Mucosa of rectum (tissue), 2 donors: ENCODE data around the gene ATF7.
"Not testable (repeated sequence)": the region's sequence is repeated elsewhere in the genome, so short reads cannot be mapped to it uniquely, and the experiment has no call there.

Experiments used
- H3K27ac ChIP-seq, 2 donors: one replicate each; pipeline ENCODE4 v1.7.0; 2013; ENCODE audit warnings: inconsistent platforms in 2 of 2, low read depth in 2 of 2, low read length in 2 of 2
- H3K27me3 ChIP-seq, 2 donors: one replicate each; pipeline ENCODE4 v1.7.0; 2013; ENCODE audit warnings: low read length in 2 of 2; ENCODE audit not compliant: control insufficient read depth in 2 of 2, insufficient read depth in 2 of 2
- H3K36me3 ChIP-seq, 2 donors: one replicate each; pipeline ENCODE4 v1.7.0; 2013; ENCODE audit warnings: low read length in 2 of 2; ENCODE audit not compliant: control insufficient read depth in 2 of 2, insufficient read depth in 2 of 2
- H3K4me1 ChIP-seq, 2 donors: one replicate each; pipeline ENCODE4 v1.7.0; 2013; ENCODE audit warnings: low read length in 2 of 2, mild to moderate bottlenecking in 1 of 2; ENCODE audit not compliant: control insufficient read depth in 2 of 2, insufficient read depth in 2 of 2
- H3K4me3 ChIP-seq, 2 donors: one replicate each; pipeline ENCODE4 v1.7.0; 2013; ENCODE audit warnings: low read length in 2 of 2
- H3K9ac ChIP-seq, 2 donors: one replicate each; pipeline ENCODE4 v1.7.0; 2013; ENCODE audit warnings: low read length in 2 of 2, low read depth in 1 of 2, mild to moderate bottlenecking in 1 of 2
- H3K9me3 ChIP-seq, 2 donors: one replicate each; pipeline ENCODE4 v1.7.0; 2013; ENCODE audit warnings: low read length in 2 of 2; ENCODE audit not compliant: control insufficient read depth in 2 of 2
- donor health status: healthy.
- donor health status: Normal muscosa, but diverticular disease.

The ATF7 gene

GRCh38 chr12:53600490-53601295, 25.5 kb downstream of the ATF7 start:
- peaks cover 4 to 12% of the 10 kb centered on the region in 2 donors for H3K4me1 ChIP-seq
- H3K4me3 ChIP-seq: peak overlapping the region in 1 of 2 donors; percentile 62

GRCh38 chr12:53599579-53599978, 26.6 kb downstream of the ATF7 start:
- no peak overlapping the region for H3K9ac ChIP-seq
- peaks cover 0 to 4% of the 10 kb centered on the region in 2 donors for H3K36me3 ChIP-seq
- H3K27ac ChIP-seq: no peak overlapping the region
- no peaks in the 10 kb centered on the region for H3K27me3 ChIP-seq
- H3K4me1 ChIP-seq: peaks cover 8 to 12% of the 10 kb centered on the region in 2 donors
- H3K4me3 ChIP-seq: no peak overlapping the region
- no peaks in the 10 kb centered on the region for H3K9me3 ChIP-seq

More at GRCh38 chr12:53600490-53601295, 25.5 kb downstream of the ATF7 start:
- Histone ChIP-seq H3K9ac (peak overlapping the region in 1 of 2 donors; percentile 12), H3K27ac (peak overlapping the region in 1 of 2 donors; percentile 17), H3K36me3 (peaks cover 0 to 4% of the 10 kb centered on the region in 2 donors), H3K27me3 (no peaks in the 10 kb centered on the region), H3K9me3 (no peaks in the 10 kb centered on the region)

GRCh38 chr12:53598971-53599370, 27.2 kb downstream of the ATF7 start:
- not testable (repeated sequence) for H3K27ac ChIP-seq, H3K9ac ChIP-seq, H3K36me3 ChIP-seq, H3K4me3 ChIP-seq, H3K27me3 ChIP-seq, H3K9me3 ChIP-seq
- H3K4me1 ChIP-seq: peaks cover 8 to 12% of the 10 kb centered on the region in 2 donors

GRCh38 chr12:53596920-53597363, 29.2 kb downstream of the ATF7 start:
- no peaks in the 10 kb centered on the region for H3K27me3 ChIP-seq
- H3K4me3 ChIP-seq: no peak overlapping the region
- H3K9ac ChIP-seq: no peak overlapping the region
- no peaks in the 10 kb centered on the region for H3K9me3 ChIP-seq
- H3K36me3 ChIP-seq: peaks cover 0 to 4% of the 10 kb centered on the region in 2 donors
- no peak overlapping the region for H3K27ac ChIP-seq
- peaks cover 5 to 12% of the 10 kb centered on the region in 2 donors for H3K4me1 ChIP-seq

DNA sequence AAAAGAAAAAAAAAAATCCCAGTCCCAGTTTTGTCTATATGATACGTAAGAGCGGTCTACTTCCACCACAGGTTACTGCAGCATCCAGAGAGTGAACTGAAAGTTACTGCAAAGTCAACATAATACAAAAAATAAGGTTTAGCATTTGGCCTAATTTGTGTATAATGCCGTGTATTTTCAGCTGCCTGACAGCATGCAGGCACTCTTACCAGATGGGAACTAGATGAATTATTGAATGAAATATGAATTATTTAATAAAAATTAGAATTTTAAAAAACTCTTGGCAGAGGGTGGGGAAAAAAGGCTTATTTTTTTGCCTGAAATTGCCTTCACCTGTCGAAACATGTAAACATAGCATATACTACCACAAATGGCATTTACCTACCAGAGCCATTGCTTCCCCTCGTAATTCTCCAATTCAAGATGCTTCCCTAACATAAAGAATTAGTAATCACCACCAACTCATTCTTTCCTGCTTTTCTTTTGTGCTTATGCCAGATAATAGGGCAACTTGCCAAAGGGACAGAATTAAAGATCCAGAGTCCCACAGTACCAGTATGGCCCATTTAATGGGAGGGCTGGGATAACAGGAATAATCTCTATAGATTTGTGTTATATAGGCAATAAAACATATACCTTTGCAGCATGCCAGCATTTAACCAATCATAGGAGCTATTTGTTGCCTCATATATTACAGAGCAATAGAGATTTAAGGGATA, 31.1 kb downstream of the ATF7 start:
- Histone ChIP-seq H3K4me3 (no peak overlapping the region), H3K9me3 (no peaks in the 10 kb centered on the region), H3K4me1 (peaks cover 6 to 17% of the 10 kb centered on the region in 2 donors), H3K9ac (no peak overlapping the region), H3K27ac (no peak overlapping the region), H3K27me3 (no peaks in the 10 kb centered on the region), H3K36me3 (no peaks in the 10 kb centered on the region)

DNA sequence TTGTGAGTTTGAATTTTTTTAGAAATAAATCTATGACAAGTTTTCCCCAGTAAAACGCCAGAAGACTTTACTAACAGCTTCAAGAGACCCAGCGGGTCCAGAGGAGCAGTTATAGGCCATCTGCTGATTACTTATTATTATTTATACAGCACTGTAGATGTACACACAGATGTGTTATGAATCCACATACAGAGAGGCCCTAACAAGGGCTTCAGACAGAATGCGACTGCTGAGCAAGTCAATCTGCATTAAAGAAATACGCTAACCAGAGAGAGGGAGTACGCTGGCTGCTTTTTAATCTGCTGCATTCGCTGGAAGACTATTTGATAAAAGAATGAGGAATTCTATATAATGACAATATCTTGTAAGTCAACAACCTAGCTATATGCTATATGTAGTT, 32.5 kb downstream of the ATF7 start:
- no peaks in the 10 kb centered on the region for H3K9me3 ChIP-seq
- H3K9ac ChIP-seq: no peak overlapping the region
- no peaks in the 10 kb centered on the region for H3K36me3 ChIP-seq
- no peak overlapping the region for H3K27ac ChIP-seq
- peaks cover 6 to 19% of the 10 kb centered on the region in 2 donors for H3K4me1 ChIP-seq
- H3K4me3 ChIP-seq: no peak overlapping the region
- no peaks in the 10 kb centered on the region for H3K27me3 ChIP-seq

GRCh38 chr12:53593031-53593430, 33.2 kb downstream of the ATF7 start:
- H3K4me1 ChIP-seq: peaks cover 6 to 19% of the 10 kb centered on the region in 2 donors
- H3K27ac ChIP-seq: no peak overlapping the region
- H3K27me3 ChIP-seq: no peaks in the 10 kb centered on the region
- H3K9ac ChIP-seq: no peak overlapping the region
- no peaks in the 10 kb centered on the region for H3K9me3 ChIP-seq
- H3K36me3 ChIP-seq: no peaks in the 10 kb centered on the region
- H3K4me3 ChIP-seq: no peak overlapping the region

- no peaks in the 10 kb centered on the region for H3K27me3 ChIP-seq
- no peak overlapping the region for H3K4me3 ChIP-seq
- H3K9ac ChIP-seq: no peak overlapping the region
- no peaks in the 10 kb centered on the region for H3K36me3 ChIP-seq
- H3K9me3 ChIP-seq: no peaks in the 10 kb centered on the region
- no peak overlapping the region for H3K27ac ChIP-seq
- peaks cover 6 to 19% of the 10 kb centered on the region in 2 donors for H3K4me1 ChIP-seq
Observed at GRCh38 chr12:53592426-53592825, 33.8 kb downstream of the ATF7 start.

DNA sequence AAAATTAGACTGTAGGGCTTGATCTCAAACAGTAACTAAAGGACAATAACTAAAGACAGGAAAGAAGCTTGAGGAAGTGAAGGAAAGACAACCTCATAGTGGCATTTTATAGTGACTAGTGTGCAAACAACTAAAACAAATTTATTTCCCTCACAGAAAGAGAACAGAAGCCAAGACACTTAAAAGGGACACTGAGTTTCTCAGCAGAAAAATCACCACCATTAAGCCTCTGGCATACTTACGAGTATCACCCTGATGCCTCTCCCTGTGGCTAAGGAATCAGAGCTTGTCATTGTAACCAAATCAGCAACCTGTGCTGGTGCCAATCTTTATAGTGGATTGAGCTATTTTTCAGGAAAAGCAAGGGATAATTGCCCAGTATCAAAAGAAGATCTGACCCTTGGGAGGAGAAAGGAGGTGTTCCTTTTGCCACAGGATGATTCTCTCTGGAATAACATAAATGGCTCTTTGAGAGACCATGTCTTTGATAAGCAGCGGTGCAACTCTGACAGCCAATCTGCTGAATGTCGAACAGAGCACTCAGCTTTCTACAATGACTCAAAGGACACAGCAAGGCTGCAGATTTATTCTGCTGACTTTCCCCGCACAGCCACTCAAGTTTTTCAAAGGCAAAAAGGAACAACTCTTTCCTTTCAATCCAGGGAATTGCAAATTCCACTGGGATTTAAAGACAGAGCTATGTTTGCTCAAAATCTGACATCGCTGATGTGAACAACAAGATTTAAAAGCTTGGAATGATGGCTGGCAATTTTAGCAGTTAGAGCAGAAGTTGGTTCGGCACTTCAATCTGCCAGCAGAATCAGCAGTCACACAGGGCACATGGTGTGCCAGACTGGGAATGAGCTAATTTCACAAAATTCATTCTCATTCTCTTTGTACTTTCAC, 34.6 kb downstream of the ATF7 start:
- H3K27me3 ChIP-seq: no peaks in the 10 kb centered on the region
- no peak overlapping the region for H3K9ac ChIP-seq
- H3K4me3 ChIP-seq: no peak overlapping the region
- H3K9me3 ChIP-seq: no peaks in the 10 kb centered on the region
- H3K27ac ChIP-seq: peak overlapping the region in 1 of 2 donors; percentile 34
- peaks cover 6 to 19% of the 10 kb centered on the region in 2 donors for H3K4me1 ChIP-seq
- no peaks in the 10 kb centered on the region for H3K36me3 ChIP-seq
